Mesenchymal stem cell (in vitro differentiated cells and primary cell): ENCODE measurements around the gene SLIT3.

Experiments
- DNase-seq: peaks from one replicate; pipeline ENCODE4 v3.0.0-alpha.2; 2013
- H2AFZ ChIP-seq: one replicate; pipeline ENCODE4 v1.6.1; 2013; ENCODE audit warnings: low read depth, mild to moderate bottlenecking, control low read depth, inconsistent platforms, low read length, moderate library complexity
- H2AK5ac ChIP-seq: 2 replicates; pipeline ENCODE4 v1.6.1; 2013; ENCODE audit warnings: low read length, moderate library complexity, mild to moderate bottlenecking, inconsistent platforms; ENCODE audit not compliant: severe bottlenecking
- H2BK120ac ChIP-seq: one replicate; pipeline ENCODE4 v1.6.1; 2013; ENCODE audit warnings: low read depth, mild to moderate bottlenecking, inconsistent platforms, low read length, moderate library complexity
- H2BK12ac ChIP-seq, 2 experiments: one replicate each; pipeline ENCODE4 v1.6.1; 2013; ENCODE audit warnings: inconsistent platforms in 2 of 2, low read length in 2 of 2, mild to moderate bottlenecking in 2 of 2, moderate library complexity in 2 of 2, control low read depth in 1 of 2
- H2BK15ac ChIP-seq: one replicate; pipeline ENCODE4 v1.6.1; 2013; ENCODE audit warnings: mild to moderate bottlenecking, low read depth, inconsistent platforms; ENCODE audit not compliant: poor library complexity, severe bottlenecking
- H2BK5ac ChIP-seq: 2 replicates; pipeline ENCODE4 v1.6.1; 2013; ENCODE audit warnings: low read depth, mild to moderate bottlenecking, low read length, control low read depth, inconsistent platforms; ENCODE audit not compliant: poor library complexity, severe bottlenecking
- H3K14ac ChIP-seq, 2 experiments: one replicate each; pipeline ENCODE4 v1.6.1; 2013; ENCODE audit warnings: inconsistent platforms in 2 of 2, low read length in 2 of 2, control low read depth in 1 of 2, mild to moderate bottlenecking in 1 of 2, moderate library complexity in 1 of 2
- H3K18ac ChIP-seq, 2 experiments: one replicate each; pipeline ENCODE4 v1.6.1; 2013; ENCODE audit warnings: inconsistent platforms in 2 of 2, low read length in 2 of 2, control low read depth in 1 of 2, low read depth in 1 of 2, mild to moderate bottlenecking in 1 of 2
- H3K23ac ChIP-seq, 2 experiments: one replicate each; pipeline ENCODE4 v1.6.1; 2013; ENCODE audit warnings: inconsistent platforms in 2 of 2, low read length in 2 of 2, mild to moderate bottlenecking in 2 of 2, moderate library complexity in 2 of 2, control low read depth in 1 of 2
- H3K27ac ChIP-seq: 2 replicates; pipeline ENCODE4 v1.5.1; 2013; ENCODE audit warnings: mild to moderate bottlenecking, moderate library complexity, low read length, control low read depth, inconsistent platforms; ENCODE audit not compliant: poor library complexity, severe bottlenecking
- H3K27me3 ChIP-seq, 2 experiments: 2 replicates each; pipeline versions ENCODE4 v1.6.1 to v1.7.0; 2013; ENCODE audit warnings: low read length in 2 of 2, mild to moderate bottlenecking in 2 of 2, moderate library complexity in 2 of 2, control low read depth in 1 of 2, inconsistent platforms in 1 of 2; ENCODE audit not compliant: control insufficient read depth in 1 of 2, insufficient read depth in 1 of 2
- H3K36me3 ChIP-seq, 2 experiments: 2 replicates each; pipeline versions ENCODE4 v1.6.1 to v1.7.0; 2013; ENCODE audit warnings: low read length in 2 of 2, control low read depth in 1 of 2, inconsistent platforms in 1 of 2, low read depth in 1 of 2, mild to moderate bottlenecking in 1 of 2; ENCODE audit not compliant: insufficient read depth in 2 of 2, control insufficient read depth in 1 of 2
- H3K4ac ChIP-seq, 2 experiments: one replicate each; pipeline ENCODE4 v1.6.1; 2013; ENCODE audit warnings: inconsistent platforms in 2 of 2, low read length in 2 of 2, mild to moderate bottlenecking in 2 of 2, moderate library complexity in 2 of 2, control low read depth in 1 of 2, low read depth in 1 of 2
- H3K4me1 ChIP-seq: 2 replicates; pipeline ENCODE4 v1.6.1; 2013; ENCODE audit warnings: low read depth, low read length, control low read depth; ENCODE audit not compliant: control insufficient read depth, insufficient read depth
- H3K4me2 ChIP-seq: 2 replicates; pipeline ENCODE4 v1.6.1; 2013; ENCODE audit warnings: low read length, mild to moderate bottlenecking, inconsistent platforms; ENCODE audit not compliant: poor library complexity, severe bottlenecking
- H3K4me3 ChIP-seq, 2 experiments: 2 replicates each; pipeline versions ENCODE4 v1.5.1 to v1.7.0; 2013; ENCODE audit warnings: low read length in 2 of 2, mild to moderate bottlenecking in 2 of 2, control low read depth in 1 of 2, low read depth in 1 of 2; ENCODE audit not compliant: insufficient read depth in 1 of 2
- H3K79me1 ChIP-seq: replicated peaks from 2 replicates; pipeline ENCODE4 v1.6.1; 2013; ENCODE audit warnings: mild to moderate bottlenecking, control low read depth, low read length, inconsistent platforms; ENCODE audit not compliant: poor library complexity, severe bottlenecking
- H3K9ac ChIP-seq: 2 replicates; pipeline ENCODE4 v1.7.0; 2013; ENCODE audit warnings: mild to moderate bottlenecking, low read length, moderate library complexity
- H3K9me3 ChIP-seq: 2 replicates; pipeline ENCODE4 v1.7.0; 2013; ENCODE audit warnings: mild to moderate bottlenecking, low read length; ENCODE audit not compliant: control insufficient read depth
- H4K8ac ChIP-seq: one replicate; pipeline ENCODE4 v1.6.1; 2013; ENCODE audit warnings: inconsistent platforms, mild to moderate bottlenecking, low read length, moderate library complexity
- H4K91ac ChIP-seq: one replicate; pipeline ENCODE4 v1.6.1; 2013; ENCODE audit warnings: mild to moderate bottlenecking, low read length, inconsistent platforms
- WGBS: methylation state at CpG from one replicate; pipeline ENCODE4 v1.1.7; 2013; ENCODE audit warnings: mixed read lengths; 5-methylcytosine and 5-hydroxymethylcytosine counted together

SLIT3 gene

DNA sequence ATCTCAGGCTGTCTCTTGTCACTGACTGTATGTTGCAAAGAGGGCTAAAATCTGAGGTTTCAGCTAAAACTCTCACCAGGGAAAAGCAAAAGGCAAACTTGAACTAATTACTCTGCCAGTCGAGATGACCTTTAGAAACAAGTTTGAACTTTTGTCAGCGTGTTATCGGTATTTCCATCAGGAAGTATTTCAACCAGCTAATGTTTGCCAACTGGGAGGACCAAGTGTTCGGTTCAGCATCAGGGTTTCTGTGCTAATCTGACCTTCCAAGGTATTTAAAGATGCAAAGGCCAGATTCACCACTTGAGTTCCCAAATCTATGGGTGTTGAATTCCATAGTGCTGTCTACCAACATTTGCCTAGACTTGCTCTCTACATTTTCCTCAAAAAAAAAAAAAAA, 230.5 kb downstream of the SLIT3 start:
- 65% methylated on average over 4 of the region's 4 CpGs for WGBS

GRCh38 chr5:169067751-169068173, 233.2 kb downstream of the SLIT3 start:
- Histone ChIP-seq H2BK5ac (no peak overlapping the region), H3K4me3 (no peak overlapping the region), H3K9me3 (no peaks in the 10 kb centered on the region), H4K8ac (no peak overlapping the region), H2BK12ac (no peak overlapping the region), H3K18ac (no peak overlapping the region), H3K36me3 (peaks cover 0 to 46% of the 10 kb centered on the region in 2 experiments), H2AFZ (no peak overlapping the region), H2BK15ac (no peak overlapping the region), H3K4me1 (peaks cover 3% of the 10 kb centered on the region), H3K9ac (no peak overlapping the region), H3K4me2 (no peak overlapping the region), H3K27me3 (peaks cover 0 to 10% of the 10 kb centered on the region in 2 experiments), H3K23ac (no peak overlapping the region), H2BK120ac (no peak overlapping the region), H2AK5ac (no peak overlapping the region), H3K27ac (no peak overlapping the region), H3K79me1 (no peaks in the 10 kb centered on the region), H4K91ac (no peak overlapping the region), H3K4ac (no peak overlapping the region), H3K14ac (no peak overlapping the region)
- no peak for DNase-seq
- no CpG with 5 or more reads among the region's 2 CpGs for WGBS

More for the DNA sequence above, 230.5 kb downstream of the SLIT3 start:
- Histone ChIP-seq H3K9me3 (no peaks in the 10 kb centered on the region), H2AK5ac (no peak overlapping the region), H2BK120ac (no peak overlapping the region), H3K27me3 (peaks cover 0 to 5% of the 10 kb centered on the region in 2 experiments), H3K4me1 (no peaks in the 10 kb centered on the region), H4K91ac (no peak overlapping the region), H2BK12ac (no peak overlapping the region), H3K4me2 (no peak overlapping the region), H2BK5ac (no peak overlapping the region), H3K18ac (no peak overlapping the region), H2AFZ (no peak overlapping the region), H3K79me1 (no peaks in the 10 kb centered on the region), H3K27ac (no peak overlapping the region), H3K14ac (no peak overlapping the region), H3K9ac (no peak overlapping the region), H4K8ac (no peak overlapping the region), H3K4me3 (no peak overlapping the region), H2BK15ac (no peak overlapping the region), H3K4ac (no peak overlapping the region), H3K23ac (no peak overlapping the region), H3K36me3 (peaks cover 0 to 42% of the 10 kb centered on the region in 2 experiments)
- DNase-seq, result no peak

DNA sequence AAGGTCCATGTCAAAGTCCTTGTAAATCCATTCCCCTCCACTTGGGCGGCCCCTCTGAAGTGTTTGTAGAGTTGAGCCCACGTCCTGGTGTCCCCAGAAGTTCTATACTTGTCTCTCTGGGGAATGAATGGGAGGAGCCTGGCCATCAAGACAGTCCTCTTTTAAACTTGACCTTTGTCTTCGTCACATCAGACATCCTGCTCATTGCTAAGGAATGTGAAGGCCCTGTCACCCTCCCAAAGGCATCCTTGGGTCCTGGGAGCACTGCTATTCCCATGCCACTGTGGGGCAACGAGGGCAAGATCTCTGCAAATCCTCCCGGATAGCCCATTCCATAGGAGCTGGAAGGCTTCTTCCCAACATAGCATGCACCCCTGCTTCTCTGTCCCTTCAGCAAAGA, 235.5 kb downstream of the SLIT3 start:
- no peak overlapping the region for H2BK120ac ChIP-seq
- no peak overlapping the region for H3K18ac ChIP-seq
- H4K8ac ChIP-seq, result no peak overlapping the region
- no peak overlapping the region for H3K23ac ChIP-seq
- H3K79me1 ChIP-seq, result no peaks in the 10 kb centered on the region
- no peak overlapping the region for H3K4me3 ChIP-seq
- no peaks in the 10 kb centered on the region for H3K9me3 ChIP-seq
- H3K36me3 ChIP-seq, result peaks cover 0 to 48% of the 10 kb centered on the region in 2 experiments
- no peak overlapping the region for H3K9ac ChIP-seq
- H2BK12ac ChIP-seq, result no peak overlapping the region
- no peak for DNase-seq
- H3K4me2 ChIP-seq, result no peak overlapping the region
- no peak overlapping the region for H2AK5ac ChIP-seq
- no peak overlapping the region for H3K14ac ChIP-seq
- no peak overlapping the region for H2BK5ac ChIP-seq
- H3K27me3 ChIP-seq, result peaks cover 0 to 10% of the 10 kb centered on the region in 2 experiments
- no peak overlapping the region for H2BK15ac ChIP-seq
- no peak overlapping the region for H4K91ac ChIP-seq
- 54% methylated on average over 5 of the region's 5 CpGs for WGBS
- H3K27ac ChIP-seq, result no peak overlapping the region
- H3K4ac ChIP-seq, result no peak overlapping the region
- no peak overlapping the region for H2AFZ ChIP-seq
- H3K4me1 ChIP-seq, result peaks cover 3% of the 10 kb centered on the region

- no peak overlapping the region for H3K18ac ChIP-seq
- H3K27ac ChIP-seq, result no peak overlapping the region
- H3K4me1 ChIP-seq, result peaks cover 3% of the 10 kb centered on the region
- no peak overlapping the region for H3K4ac ChIP-seq
- H2BK5ac ChIP-seq, result no peak overlapping the region
- no peak overlapping the region for H3K23ac ChIP-seq
- H2BK12ac ChIP-seq, result no peak overlapping the region
- no peak overlapping the region for H2BK120ac ChIP-seq
- no peak overlapping the region for H3K9ac ChIP-seq
- no peak overlapping the region for H2BK15ac ChIP-seq
- no peaks in the 10 kb centered on the region for H3K9me3 ChIP-seq
- WGBS, result 19% methylated on average over 2 of the region's 3 CpGs
- H2AK5ac ChIP-seq, result no peak overlapping the region
- H3K79me1 ChIP-seq, result no peaks in the 10 kb centered on the region
- no peak overlapping the region for H3K14ac ChIP-seq
- H3K4me3 ChIP-seq, result no peak overlapping the region
- peaks cover 0 to 5% of the 10 kb centered on the region in 2 experiments for H3K27me3 ChIP-seq
- no peak overlapping the region for H4K91ac ChIP-seq
- peaks cover 0 to 41% of the 10 kb centered on the region in 2 experiments for H3K36me3 ChIP-seq
- no peak overlapping the region for H3K4me2 ChIP-seq
- H4K8ac ChIP-seq, result no peak overlapping the region
- DNase-seq, result no peak
- no peak overlapping the region for H2AFZ ChIP-seq
Observed at GRCh38 chr5:169064093-169064492, 236.8 kb downstream of the SLIT3 start.
